ENCODE results near the gene C9orf50. TPM values are rescaled to one million over a fixed set of nuclear protein-coding genes. Genes with fewer than 3 reads are reported as not detected.
"Not testable (repeated sequence)": the region's sequence is repeated elsewhere in the genome, so short reads cannot be mapped to it uniquely, and the experiment has no call there.

Gene C9orf50
- total RNA-seq, 1 experiment from 2014 or later: not detected

DNA sequence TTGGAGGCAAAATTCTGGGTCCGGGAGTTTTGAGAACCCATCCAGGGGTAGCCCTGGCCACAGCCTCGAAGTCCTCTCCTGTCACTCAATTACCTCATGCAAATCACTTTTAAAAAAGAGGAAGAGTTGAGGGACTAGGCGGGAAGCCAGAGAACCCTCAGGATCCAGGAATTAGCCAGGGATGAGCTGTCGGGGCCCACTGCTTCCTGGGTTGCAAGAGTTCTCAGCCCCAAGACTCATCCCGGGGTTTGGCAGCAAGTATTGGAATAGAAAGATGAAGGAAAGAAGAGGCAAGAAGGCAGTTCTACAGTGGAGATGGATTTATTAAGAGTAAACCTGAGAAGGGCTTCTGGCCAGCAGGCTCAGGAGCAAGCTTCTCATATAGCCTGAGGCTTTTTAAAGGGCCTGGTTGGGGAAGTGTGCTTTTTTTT is 25.6 kb downstream of the C9orf50 start:
- BruUV-seq (replicated peaks): no TSS peak
- Histone ChIP-seq H3K4me1 (ENCODE audit: control insufficient read depth, insufficient read depth, low read length) (peaks cover 3% of the 10 kb centered on the region), H3K9me3 (ENCODE audit: control insufficient read depth, insufficient read depth, low read depth, low read length) (no peaks in the 10 kb centered on the region), H3K27me3 (ENCODE audit: control insufficient read depth, insufficient read depth, low read length) (no peaks in the 10 kb centered on the region), H3K4me3 (ENCODE audit: low read depth in 2 of 2, low read length in 2 of 2) (no peak overlapping the region), H3K27ac (ENCODE audit: low read length) (no peak overlapping the region), H3K36me3 (ENCODE audit: control insufficient read depth, insufficient read depth, low read length) (no peaks in the 10 kb centered on the region)
- ChIA-PET POLR2A (interaction anchor here (0.6 kb wide), 1 partner anchor 90 kb away, joined by 7 read pairs; no protein-coding TSS in a partner anchor), CTCF (no interaction called here)
- ATAC-seq (no peak), DNase-seq (ENCODE audit: low read depth, low spot score) (no peak)
- intact Hi-C loops (cut with micrococcal nuclease; ENCODE audit: unreplicated experiment): no loop called here
- in situ Hi-C loops (cut with HindIII; ENCODE audit: low pct_unique_long_range_greater_than_20kb, low sequenced_read_pairs): no loop called here
- TF ChIP-seq, protein P1, sequence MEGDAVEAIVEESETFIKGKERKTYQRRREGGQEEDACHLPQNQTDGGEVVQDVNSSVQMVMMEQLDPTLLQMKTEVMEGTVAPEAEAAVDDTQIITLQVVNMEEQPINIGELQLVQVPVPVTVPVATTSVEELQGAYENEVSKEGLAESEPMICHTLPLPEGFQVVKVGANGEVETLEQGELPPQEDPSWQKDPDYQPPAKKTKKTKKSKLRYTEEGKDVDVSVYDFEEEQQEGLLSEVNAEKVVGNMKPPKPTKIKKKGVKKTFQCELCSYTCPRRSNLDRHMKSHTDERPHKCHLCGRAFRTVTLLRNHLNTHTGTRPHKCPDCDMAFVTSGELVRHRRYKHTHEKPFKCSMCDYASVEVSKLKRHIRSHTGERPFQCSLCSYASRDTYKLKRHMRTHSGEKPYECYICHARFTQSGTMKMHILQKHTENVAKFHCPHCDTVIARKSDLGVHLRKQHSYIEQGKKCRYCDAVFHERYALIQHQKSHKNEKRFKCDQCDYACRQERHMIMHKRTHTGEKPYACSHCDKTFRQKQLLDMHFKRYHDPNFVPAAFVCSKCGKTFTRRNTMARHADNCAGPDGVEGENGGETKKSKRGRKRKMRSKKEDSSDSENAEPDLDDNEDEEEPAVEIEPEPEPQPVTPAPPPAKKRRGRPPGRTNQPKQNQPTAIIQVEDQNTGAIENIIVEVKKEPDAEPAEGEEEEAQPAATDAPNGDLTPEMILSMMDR (IDR thresholded peaks at IDR 0.05): no peak
- TF ChIP-seq TCF7L2 (IDR thresholded peaks at IDR 0.05; ENCODE audit: low read depth, low read length): no peak
- no peak for TF ChIP-seq REST (IDR thresholded peaks at IDR 0.05; ENCODE audit: insufficient read depth in 1 of 2, low read depth in 2 of 2, low read length in 1 of 2)
- no peak for TF ChIP-seq SIN3A (IDR thresholded peaks at IDR 0.05; ENCODE audit: borderline replicate concordance, insufficient read depth, low read depth, low read length)
- TF ChIP-seq POLR2AphosphoS5 (IDR thresholded peaks at IDR 0.05; ENCODE audit: low read depth, low read length): no peak

DNA sequence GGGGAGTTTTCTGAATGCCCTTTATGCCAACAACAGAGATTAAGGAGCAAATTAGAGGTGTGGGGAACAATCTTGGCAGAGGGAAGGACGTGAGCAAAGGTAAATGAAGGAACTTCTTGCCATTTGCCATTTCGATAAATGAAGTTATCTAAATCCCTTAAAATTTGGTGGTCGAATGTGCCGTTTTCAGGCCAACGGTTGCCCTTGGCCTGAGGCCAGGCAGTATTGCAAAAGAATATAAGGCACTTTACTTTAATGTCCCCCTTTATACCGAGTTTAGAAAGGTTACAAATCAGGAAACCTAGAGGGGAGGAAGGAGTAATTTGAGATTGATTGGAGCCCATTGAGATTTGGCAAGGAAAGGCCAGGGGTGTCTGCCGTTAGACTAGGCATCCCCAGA is 26.3 kb downstream of the C9orf50 start:
- ChIA-PET CTCF (no interaction called here), POLR2A (no interaction called here)
- H3K27ac ChIP-seq (ENCODE audit: low read length): no peak overlapping the region
- no peaks in the 10 kb centered on the region for H3K27me3 ChIP-seq (ENCODE audit: control insufficient read depth, insufficient read depth, low read length)
- DNase-seq (ENCODE audit: low read depth, low spot score) (no peak), ATAC-seq (no peak)
- no peak overlapping the region for H3K4me3 ChIP-seq (ENCODE audit: low read depth in 2 of 2, low read length in 2 of 2)
- in situ Hi-C loops (cut with HindIII; ENCODE audit: low pct_unique_long_range_greater_than_20kb, low sequenced_read_pairs) (no loop called here), intact Hi-C loops (cut with micrococcal nuclease; ENCODE audit: unreplicated experiment) (no loop called here)
- BruUV-seq (replicated peaks): no TSS peak
- H3K4me1 ChIP-seq (ENCODE audit: control insufficient read depth, insufficient read depth, low read length): peaks cover 3% of the 10 kb centered on the region
- H3K9me3 ChIP-seq (ENCODE audit: control insufficient read depth, insufficient read depth, low read depth, low read length): no peaks in the 10 kb centered on the region
- no peaks in the 10 kb centered on the region for H3K36me3 ChIP-seq (ENCODE audit: control insufficient read depth, insufficient read depth, low read length)
- no peak for TF ChIP-seq TCF7L2 (IDR thresholded peaks at IDR 0.05; ENCODE audit: low read depth, low read length)
- no peak for TF ChIP-seq SIN3A (IDR thresholded peaks at IDR 0.05; ENCODE audit: borderline replicate concordance, insufficient read depth, low read depth, low read length)
- TF ChIP-seq, protein P1 (IDR thresholded peaks at IDR 0.05): no peak
- no peak for TF ChIP-seq REST (IDR thresholded peaks at IDR 0.05; ENCODE audit: insufficient read depth in 1 of 2, low read depth in 2 of 2, low read length in 1 of 2)
- no peak for TF ChIP-seq POLR2AphosphoS5 (IDR thresholded peaks at IDR 0.05; ENCODE audit: low read depth, low read length)

DNA sequence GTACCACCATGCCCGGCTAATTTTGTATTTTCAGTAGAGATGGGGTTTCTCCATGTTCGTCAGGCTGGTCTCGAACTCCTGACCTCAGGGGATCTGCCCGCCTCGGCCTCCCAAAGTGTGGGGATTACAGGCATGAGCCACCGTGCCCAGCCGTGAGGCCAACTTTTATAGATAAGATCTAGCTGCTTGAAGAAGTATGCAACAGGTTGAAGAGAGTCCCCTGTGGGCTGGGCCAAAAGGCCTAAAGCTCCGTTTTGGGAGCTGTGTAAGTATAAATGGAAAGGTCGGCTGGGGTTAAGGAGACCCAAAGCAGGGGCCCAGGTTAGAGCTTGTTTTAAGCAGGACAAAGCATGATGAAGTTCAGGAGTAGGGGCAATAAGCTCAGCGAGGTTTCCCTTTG is 28.1 kb downstream of the C9orf50 start:
- H3K9me3 ChIP-seq (ENCODE audit: control insufficient read depth, insufficient read depth, low read depth, low read length); H3K4me3 ChIP-seq (ENCODE audit: low read depth in 2 of 2, low read length in 2 of 2); CTCF ChIA-PET; in situ Hi-C loops (cut with HindIII; ENCODE audit: low pct_unique_long_range_greater_than_20kb, low sequenced_read_pairs); DNase-seq (ENCODE audit: low read depth, low spot score); H3K36me3 ChIP-seq (ENCODE audit: control insufficient read depth, insufficient read depth, low read length); H3K27ac ChIP-seq (ENCODE audit: low read length); ATAC-seq; BruUV-seq (replicated peaks); intact Hi-C loops (cut with micrococcal nuclease; ENCODE audit: unreplicated experiment); H3K27me3 ChIP-seq (ENCODE audit: control insufficient read depth, insufficient read depth, low read length); H3K4me1 ChIP-seq (ENCODE audit: control insufficient read depth, insufficient read depth, low read length): not testable (repeated sequence)
- POLR2A ChIA-PET: interaction anchor here (0.6 kb wide), 1 partner anchor 505 kb away, joined by 8 read pairs; no protein-coding TSS in a partner anchor

Measured in Panc1 (cell line).